Left forelimb (tissue), 1 donor: ENCODE results near the gene SRCIN1.

ENCODE experiments used
- DNase-seq: peaks from one replicate; pipeline ENCODE4 v3.0.0-alpha.2; 2018; ENCODE audit warnings: low spot score

The SRCIN1 gene

GRCh38 chr17:38616361-38616760 lies 10.6 kb upstream of the SRCIN1 start:
- no peak for DNase-seq

GRCh38 chr17:38613981-38614779 lies 8.4 kb upstream of the SRCIN1 start:
- DNase-seq: no peak

- no peak for DNase-seq
Observed at GRCh38 chr17:38613525-38613980, 7.8 kb upstream of the SRCIN1 start.

- no peak for DNase-seq
Observed at GRCh38 chr17:38611872-38612376, 6.2 kb upstream of the SRCIN1 start.

- no peak for DNase-seq
Observed at GRCh38 chr17:38611070-38611786, 5.5 kb upstream of the SRCIN1 start.

- no peak for DNase-seq
Observed at GRCh38 chr17:38609280-38610031, 3.7 kb upstream of the SRCIN1 start.

- no peak for DNase-seq
Observed at GRCh38 chr17:38608648-38609047, 2.9 kb upstream of the SRCIN1 start.

GRCh38 chr17:38606646-38607611 lies 1.2 kb upstream of the SRCIN1 start:
- DNase-seq: no peak

GRCh38 chr17:38605411-38605840 lies 326 bp downstream of the SRCIN1 start:
- DNase-seq: no peak

- DNase-seq: no peak
Observed at GRCh38 chr17:38604479-38605403, 1.0 kb downstream of the SRCIN1 start.

- no peak for DNase-seq
Observed at GRCh38 chr17:38603786-38604478, 1.8 kb downstream of the SRCIN1 start.

- no peak for DNase-seq
Observed at GRCh38 chr17:38602956-38603785, 2.6 kb downstream of the SRCIN1 start.

GRCh38 chr17:38602453-38602852 lies 3.3 kb downstream of the SRCIN1 start:
- no peak for DNase-seq

- DNase-seq: no peak
Observed at GRCh38 chr17:38601539-38602351, 4.0 kb downstream of the SRCIN1 start.

GRCh38 chr17:38600906-38601305 lies 4.8 kb downstream of the SRCIN1 start:
- DNase-seq: no peak

GRCh38 chr17:38600416-38600815 lies 5.3 kb downstream of the SRCIN1 start:
- DNase-seq: no peak

GRCh38 chr17:38599398-38599856 lies 6.3 kb downstream of the SRCIN1 start:
- DNase-seq: no peak

GRCh38 chr17:38598995-38599394 lies 6.8 kb downstream of the SRCIN1 start:
- no peak for DNase-seq
